Right cardiac atrium (tissue), 5 donors: Measurements from ENCODE around the gene RNF222. TPM values are rescaled to one million over a fixed set of nuclear protein-coding genes. Genes with fewer than 3 reads are reported as not detected.
A peak's percentile ranks its signal among the peaks of the same experiment; 100 is the strongest.
"Not testable (repeated sequence)": the region's sequence is repeated elsewhere in the genome, so short reads cannot be mapped to it uniquely, and the experiment has no call there.

Experiments
- ATAC-seq, 2 donors: fragments of 200-7000 bp; cut with Tn5 transposase; one replicate each; pipeline versions ENCODE4 v1.8.0 to v1.9.1; 2020; ENCODE audit warnings: moderate library complexity in 2 of 2, mild to moderate bottlenecking in 1 of 2
- DNase-seq, 3 donors: peaks; one replicate each; pipeline ENCODE4 v3.0.0-alpha.2; 2020
- H3K27ac ChIP-seq: one replicate; pipeline ENCODE4 v1.5.1; 2013; ENCODE audit warnings: mild to moderate bottlenecking, low read length, control low read depth, moderate library complexity
- H3K27me3 ChIP-seq: one replicate; pipeline ENCODE4 v1.6.1; 2013; ENCODE audit not compliant: control insufficient read depth, insufficient read depth
- H3K4me1 ChIP-seq: one replicate; pipeline ENCODE4 v1.6.1; 2013; ENCODE audit warnings: low read length; ENCODE audit not compliant: control insufficient read depth, insufficient read depth
- H3K4me3 ChIP-seq: one replicate; pipeline ENCODE4 v1.5.1; 2013; ENCODE audit warnings: low read length, control low read depth
- H3K9me3 ChIP-seq: one replicate; pipeline ENCODE4 v1.6.1; 2013; ENCODE audit warnings: low read length; ENCODE audit not compliant: control insufficient read depth
- WGBS: extraction: QIAGEN DNeasy Blood & Tissue Kit; methylation state at CpG from one replicate; pipeline ENCODE4 v1.1.7; 2013; 5-methylcytosine and 5-hydroxymethylcytosine counted together
- intact Hi-C, 4 donors: fragments of 100-400 bp; cut with DNase I; formaldehyde crosslinking; loops; one replicate each; pipeline versions ENCODE4 v1.11.0 to v1.14.0; 2022 to 2023
- polyA plus RNA-seq: library from polyadenylated mRNA; stranded (reverse); fragments of 200-250 nt; gene quantifications from one replicate; pipeline ENCODE4 v1.2.3, GENCODE V29; 2013
- total RNA-seq, 4 donors: library from RNA; stranded (reverse); fragmentation: NEBNext Ultra II Directional; extraction: Animal tissue kit (Norgen Biotek cat#: 25700); gene quantifications; one replicate each; pipeline ENCODE4 v1.2.1, GENCODE V29; 2021
- donor health status: healthy with polysubstance abuse.
- donor health status: DM: no; HTN: yes; CAD: no.
- donor health status: DM: no; HTN: no; CAD: no.
- donor health status: DM: no; HTN: yes; CAD: no; lungs with severe emphysema.
- donor health status: DM: yes; HTN: yes; CAD: no.

RNF222 gene
- total and polyA plus RNA-seq, 5 donors = not detected

DNA sequence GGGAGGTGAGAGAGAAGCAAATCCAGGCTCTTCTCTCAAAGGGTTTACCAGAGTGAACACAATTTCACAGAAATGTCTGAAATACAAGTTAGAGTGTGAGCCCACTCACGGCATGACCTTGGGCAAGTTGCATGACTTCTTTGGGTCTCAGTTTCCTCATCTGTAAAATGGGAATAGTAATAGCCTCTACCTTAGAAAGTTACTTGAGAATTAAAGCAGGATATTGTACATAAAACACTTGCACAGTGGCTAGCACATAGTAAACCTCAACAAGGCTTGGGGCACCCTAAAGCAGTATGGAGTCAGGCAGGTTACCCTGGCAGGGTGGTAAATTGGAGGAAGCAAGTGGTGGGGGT lies 13.2 kb upstream of the RNF222 start:
- H3K4me1 ChIP-seq = no peaks in the 10 kb centered on the region
- H3K27me3 ChIP-seq = no peaks in the 10 kb centered on the region
- H3K4me3 ChIP-seq = no peak overlapping the region
- 78% methylated on average over 1 of the region's 1 CpG for WGBS
- H3K27ac ChIP-seq = no peak overlapping the region
- DNase-seq = no peak
- intact Hi-C loops = loop anchor here in 3 of 4 donors (2.0 to 10.0 kb wide), 5 partner anchors 336 to 376 kb away; partner anchors contain the start of gene SPDYE4 (in 1 of the 3)
- no peaks in the 10 kb centered on the region for H3K9me3 ChIP-seq
- no peak for ATAC-seq

DNA sequence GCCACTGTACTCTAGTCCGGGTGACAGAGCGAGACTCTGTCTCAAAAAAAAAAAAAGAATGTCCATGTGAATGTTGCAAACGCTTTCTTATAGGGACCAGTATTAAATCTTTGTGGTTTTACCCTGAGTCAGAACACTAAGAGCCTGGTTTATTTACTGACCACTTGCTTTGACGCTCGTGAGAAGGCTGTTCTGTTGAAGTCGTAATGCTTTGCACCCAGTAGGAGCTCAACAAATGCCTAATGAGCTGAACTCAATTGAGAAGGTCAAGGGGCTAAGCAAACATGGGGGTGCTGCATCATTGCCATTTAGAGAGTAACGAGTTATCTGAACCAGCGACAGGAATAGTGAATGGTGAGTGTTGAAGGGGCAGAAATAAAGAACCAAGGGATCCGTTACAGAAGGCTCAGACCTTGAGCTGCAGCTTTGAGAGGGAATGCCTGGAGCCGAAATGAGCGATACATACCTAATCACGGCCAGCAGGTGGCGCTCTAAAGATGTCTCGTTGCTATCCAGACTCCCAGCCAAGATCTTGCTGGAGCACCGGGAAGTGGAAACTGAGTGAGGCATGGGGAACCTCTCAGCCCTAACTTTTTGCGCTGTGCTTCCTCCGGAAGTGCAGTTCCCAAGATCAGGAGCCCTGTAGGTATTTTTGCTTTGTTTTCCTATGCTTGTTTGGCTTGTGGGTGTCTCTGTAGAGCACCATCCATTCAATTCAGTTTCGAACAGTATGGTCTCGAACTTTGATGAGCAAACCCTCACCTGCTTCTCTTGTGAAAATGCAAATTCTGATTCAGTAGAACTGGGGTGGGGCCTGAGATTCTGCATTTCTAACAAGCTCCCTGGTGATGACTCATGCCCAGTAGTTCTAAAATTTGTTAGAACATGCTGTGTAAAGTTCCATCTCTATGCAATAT lies 12.6 kb upstream of the RNF222 start:
- H3K27ac ChIP-seq = no peak overlapping the region
- H3K27me3 ChIP-seq = no peaks in the 10 kb centered on the region
- peak; percentile 89 to 94 (median 93) for DNase-seq
- 25% methylated on average over 19 of the region's 19 CpGs for WGBS
- intact Hi-C loops = loop anchor here (2.0 to 10.0 kb wide), 6 partner anchors 335 to 377 kb away; partner anchors contain the start of genes CCDC42 (in 1 of the 4) and SPDYE4 (in 1 of the 4)
- ATAC-seq = peak; percentile 92 to 95
- H3K9me3 ChIP-seq = no peaks in the 10 kb centered on the region
- no peaks in the 10 kb centered on the region for H3K4me1 ChIP-seq
- no peak overlapping the region for H3K4me3 ChIP-seq

DNA sequence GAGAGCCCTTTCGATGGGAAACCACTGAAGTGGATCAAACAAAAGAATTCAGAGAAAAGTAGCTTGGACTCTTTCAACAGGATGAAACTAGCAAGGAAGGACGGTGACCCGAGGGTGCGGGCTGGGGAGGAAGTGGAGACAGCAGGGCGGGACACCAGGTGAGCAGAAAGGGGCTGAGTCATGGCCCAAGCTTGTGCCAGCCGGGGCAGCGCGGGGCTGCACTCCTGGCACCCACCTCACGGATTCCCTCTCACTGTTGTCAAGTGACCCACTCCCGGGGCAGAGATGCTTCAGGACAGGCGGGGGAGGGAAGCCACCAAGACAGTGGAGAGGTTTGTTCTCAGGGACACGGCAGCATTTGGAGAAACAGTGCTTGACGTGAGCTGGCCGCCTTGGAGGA lies 10.7 kb upstream of the RNF222 start:
- intact Hi-C loops = loop anchor here in 1 of 4 donors (10.0 kb wide), 2 partner anchors 336 to 376 kb away; partner anchors contain the start of gene CCDC42
- Histone ChIP-seq H3K27ac (no peak overlapping the region), H3K4me3 (no peak overlapping the region), H3K9me3 (no peaks in the 10 kb centered on the region), H3K27me3 (no peaks in the 10 kb centered on the region), H3K4me1 (no peaks in the 10 kb centered on the region)
- ATAC-seq = no peak
- 65% methylated on average over 14 of the region's 14 CpGs for WGBS
- DNase-seq = no peak

DNA sequence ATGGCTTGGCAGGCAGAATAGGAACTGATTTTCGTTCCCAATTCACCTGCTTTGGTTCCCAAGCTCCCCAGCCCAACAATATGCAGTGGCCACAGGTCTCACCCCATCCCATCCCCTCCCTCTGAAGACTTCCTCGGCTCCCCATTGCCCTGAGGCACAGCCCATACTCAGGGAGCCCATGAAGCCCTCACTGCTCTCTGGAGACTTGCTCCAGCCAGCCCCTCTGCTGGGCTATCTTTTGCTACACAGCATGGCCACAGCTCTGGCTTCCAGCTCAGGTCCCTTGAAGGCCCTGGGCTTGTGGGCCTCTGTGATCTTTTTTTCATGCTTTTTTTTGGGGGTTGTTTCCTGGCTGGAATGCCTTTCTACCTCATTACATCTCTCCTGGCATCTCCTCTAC lies 8.5 kb upstream of the RNF222 start:
- no peaks in the 10 kb centered on the region for H3K9me3 ChIP-seq
- H3K27ac ChIP-seq = no peak overlapping the region
- no peak overlapping the region for H3K4me3 ChIP-seq
- ATAC-seq = no peak
- intact Hi-C loops = loop anchor here in 1 of 4 donors (10.0 kb wide), 2 partner anchors 339 to 379 kb away; partner anchors contain the start of gene CCDC42
- no peaks in the 10 kb centered on the region for H3K27me3 ChIP-seq
- no peaks in the 10 kb centered on the region for H3K4me1 ChIP-seq
- WGBS = 67% methylated on average over 2 of the region's 2 CpGs
- no peak for DNase-seq

DNA sequence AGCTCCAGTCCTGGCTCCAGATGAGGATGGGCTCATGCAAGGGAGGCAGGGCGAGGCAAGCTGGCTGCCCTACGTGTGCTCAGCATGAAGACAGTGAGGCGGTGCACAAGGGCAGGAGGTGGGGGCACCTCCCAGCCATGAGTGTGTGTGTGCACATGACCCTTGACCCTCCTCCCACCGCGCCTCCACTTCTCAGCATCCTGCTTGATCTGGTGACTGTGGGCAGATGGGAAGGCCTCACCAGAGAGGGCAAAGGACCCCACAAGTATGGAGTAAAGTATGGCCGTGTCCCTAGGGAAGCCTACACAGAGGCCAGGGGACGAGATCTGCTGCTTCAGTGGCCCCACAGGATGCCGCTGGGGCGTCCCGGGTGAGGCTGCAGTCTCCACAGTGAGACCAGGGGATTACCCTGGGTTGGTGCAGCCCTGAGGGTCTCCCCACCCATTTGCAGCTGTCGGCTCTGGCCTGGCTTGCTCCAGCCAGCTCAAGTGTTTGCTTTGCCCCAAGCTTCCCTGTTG lies 7.9 kb upstream of the RNF222 start:
- 90% methylated on average over 11 of the region's 11 CpGs for WGBS
- no peaks in the 10 kb centered on the region for H3K9me3 ChIP-seq
- intact Hi-C loops = loop anchor here in 1 of 4 donors (10.0 kb wide), 2 partner anchors 339 to 379 kb away; partner anchors contain the start of gene CCDC42
- no peak overlapping the region for H3K4me3 ChIP-seq
- H3K4me1 ChIP-seq = no peaks in the 10 kb centered on the region
- no peaks in the 10 kb centered on the region for H3K27me3 ChIP-seq
- H3K27ac ChIP-seq = no peak overlapping the region
- ATAC-seq = no peak
- DNase-seq = no peak

GRCh38 chr17:8402921-8403536 lies 5.4 kb upstream of the RNF222 start:
- no peaks in the 10 kb centered on the region for H3K9me3 ChIP-seq
- H3K27ac ChIP-seq = no peak overlapping the region
- H3K4me3 ChIP-seq = no peak overlapping the region
- no peaks in the 10 kb centered on the region for H3K4me1 ChIP-seq
- WGBS = 77% methylated on average over 11 of the region's 11 CpGs
- intact Hi-C loops = loop anchor here in 1 of 4 donors (10.0 kb wide), 2 partner anchors 342 to 382 kb away; partner anchors contain the start of gene CCDC42
- DNase-seq = no peak
- ATAC-seq = no peak
- no peaks in the 10 kb centered on the region for H3K27me3 ChIP-seq

GRCh38 chr17:8401107-8401506 lies 3.5 kb upstream of the RNF222 start:
- Histone ChIP-seq H3K4me3 (no peak overlapping the region), H3K4me1 (no peaks in the 10 kb centered on the region), H3K9me3 (no peaks in the 10 kb centered on the region), H3K27me3 (no peaks in the 10 kb centered on the region), H3K27ac (no peak overlapping the region)
- DNase-seq (no peak), ATAC-seq (no peak)
- intact Hi-C loops = loop anchor here in 1 of 4 donors (10.0 kb wide), 2 partner anchors 344 to 384 kb away; partner anchors contain the start of gene CCDC42
- WGBS = 88% methylated on average over 2 of the region's 2 CpGs

- WGBS = 52% methylated on average over 6 of the region's 6 CpGs
- no peaks in the 10 kb centered on the region for H3K27me3 ChIP-seq
- ATAC-seq = no peak
- no peak for DNase-seq
- H3K9me3 ChIP-seq = no peaks in the 10 kb centered on the region
- intact Hi-C loops = no loop called here
- no peak overlapping the region for H3K4me3 ChIP-seq
- H3K4me1 ChIP-seq = no peaks in the 10 kb centered on the region
- no peak overlapping the region for H3K27ac ChIP-seq
These were observed 1.4 kb upstream of the RNF222 start for GRCh38 chr17:8398980-8399379.

DNA sequence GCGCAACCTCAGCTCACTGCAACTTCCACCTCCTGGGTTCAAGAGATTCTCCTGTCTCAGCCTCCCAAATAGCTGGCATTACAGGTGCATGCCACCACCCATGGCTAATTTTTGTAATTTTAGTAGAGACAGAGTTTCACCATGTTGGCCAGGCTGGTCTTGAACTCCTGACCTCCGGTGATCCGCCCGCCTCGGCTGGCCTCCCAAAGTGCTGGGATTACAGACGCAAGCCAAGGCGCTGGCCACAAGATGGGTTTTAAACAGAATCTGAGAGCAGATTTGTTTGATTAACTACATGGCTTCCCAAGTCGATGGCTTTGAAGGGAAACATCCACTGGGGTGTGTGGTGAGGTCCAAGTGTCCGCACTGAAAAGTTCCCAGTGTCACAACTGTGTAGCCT lies 3.1 kb downstream of the RNF222 start:
- H3K9me3 ChIP-seq, intact Hi-C loops, H3K27me3 ChIP-seq, H3K27ac ChIP-seq, H3K4me3 ChIP-seq, H3K4me1 ChIP-seq, ATAC-seq, DNase-seq: not testable (repeated sequence)
- 85% methylated on average over 9 of the region's 9 CpGs for WGBS

GRCh38 chr17:8393470-8394231 lies 4.0 kb downstream of the RNF222 start:
- H3K4me3 ChIP-seq = no peak overlapping the region
- intact Hi-C loops = no loop called here
- DNase-seq (peak in 1 of 3 donors; percentile 14), ATAC-seq (peak in 1 of 2 donors; percentile 17)
- WGBS = 63% methylated on average over 8 of the region's 8 CpGs
- no peak overlapping the region for H3K27ac ChIP-seq
- no peaks in the 10 kb centered on the region for H3K27me3 ChIP-seq
- no peaks in the 10 kb centered on the region for H3K4me1 ChIP-seq
- H3K9me3 ChIP-seq = no peaks in the 10 kb centered on the region
